K562 (cell line): ENCODE data around the gene SPI1. TPM values are rescaled to one million over a fixed set of nuclear protein-coding genes. Genes with fewer than 3 reads are reported as not detected.

Source experiments
- ATAC-seq: fragments of 200-7000 bp; cut with Tn5 transposase; 3 replicates; pipeline ENCODE4 v1.9.1; 2020; ENCODE audit warnings: moderate library complexity
- BruUV-seq: library from RNA; stranded (reverse); fragments of 400-500 nt; replicated peaks from 2 replicates; lab custom pipeline; 2021; lab: Mats Ljungman, UMichigan
- CTCF ChIA-PET: fragments of 300-600 bp; formaldehyde crosslinking; extraction: SDS; loops from one replicate; lab custom pipeline; 2021; ENCODE audit warnings: low intra/inter-chr PET ratio; lab: Yijun Ruan, JAX
- POLR2A ChIA-PET: fragments of 300-600, 350-650 bp; sonication (Branson Sonifier 250); formaldehyde crosslinking; extraction: SDS; loops from one replicate; lab custom pipeline; 2021; ENCODE audit warnings: antibody characterized with exemption, inconsistent platforms; lab: Yijun Ruan, JAX
- DNase-seq, 4 experiments: peaks; one replicate each; pipeline versions ENCODE4 v3.0.0 to v3.0.0-alpha.2; 2011 to 2018; ENCODE audit warnings: low spot score in 3 of 4, mixed read lengths in 3 of 4; ENCODE audit errors: extremely low read depth in 1 of 4
- FAIRE-seq: peaks from 2 replicates; lab custom pipeline; 2011; peaks lifted over from hg19 to GRCh38; lab: Jason Lieb, UNC
- H2AFZ ChIP-seq: 2 replicates; pipeline ENCODE4 v1.6.0; 2011; ENCODE audit warnings: low read depth, low read length, control low read depth, inconsistent platforms
- H3K27ac ChIP-seq: fragments of 200-600 bp; 3 replicates; pipeline ENCODE4 v1.8.0; 2011; ENCODE audit warnings: low read depth, mild to moderate bottlenecking, control low read depth, inconsistent platforms, low read length, moderate library complexity, mixed read lengths; ENCODE audit errors: extremely low read depth
- H3K27me3 ChIP-seq, 2 experiments: fragments of 300-600 bp in 1 of 2; 2 replicates in 1 of 2; 3 replicates in 1 of 2; pipeline versions ENCODE4 v1.6.0 to v1.8.0; 2011; ENCODE audit warnings: inconsistent platforms in 2 of 2, low read length in 2 of 2, mild to moderate bottlenecking in 1 of 2, mixed read lengths in 1 of 2, moderate library complexity in 1 of 2; ENCODE audit not compliant: control insufficient read depth in 2 of 2, insufficient read depth in 2 of 2
- H3K36me3 ChIP-seq: fragments of 300-600 bp; 3 replicates; pipeline ENCODE4 v1.8.0; 2011; ENCODE audit warnings: mild to moderate bottlenecking, low read length, inconsistent platforms; ENCODE audit not compliant: control insufficient read depth, insufficient read depth
- H3K4me1 ChIP-seq, 2 experiments: fragments of 200-600 bp in 1 of 2; replicated peaks in 1 of 2; 2 replicates in 1 of 2; 3 replicates in 1 of 2; pipeline versions ENCODE4 v1.5.1 to v1.8.0; 2011; ENCODE audit warnings: inconsistent platforms in 2 of 2, low read length in 2 of 2, mild to moderate bottlenecking in 1 of 2, mixed read lengths in 1 of 2, moderate library complexity in 1 of 2; ENCODE audit not compliant: control insufficient read depth in 2 of 2, insufficient read depth in 2 of 2
- H3K4me2 ChIP-seq: 2 replicates; pipeline ENCODE4 v1.6.1; 2011; ENCODE audit warnings: low read length, control low read depth, inconsistent platforms, mixed read lengths; ENCODE audit not compliant: insufficient read depth
- H3K4me3 ChIP-seq: fragments of 200-600 bp; sonication (generic), shearing (Covaris generic); 2 replicates; pipeline ENCODE4 v1.5.1; 2016; ENCODE audit warnings: control low read depth, inconsistent platforms
- H3K79me2 ChIP-seq: fragments of 200-600 bp; 3 replicates; pipeline ENCODE4 v1.8.0; 2011; ENCODE audit warnings: low read length, inconsistent platforms; ENCODE audit not compliant: control insufficient read depth, insufficient read depth
- H3K9ac ChIP-seq, 2 experiments: 2 replicates each; pipeline versions ENCODE4 v1.6.0 to v1.6.1; 2011; ENCODE audit warnings: low read depth in 2 of 2, low read length in 2 of 2, control low read depth in 1 of 2, inconsistent platforms in 1 of 2, mild to moderate bottlenecking in 1 of 2, mixed read lengths in 1 of 2; ENCODE audit not compliant: insufficient read depth in 1 of 2
- H3K9me1 ChIP-seq: one replicate; pipeline ENCODE4 v1.6.0; 2011; ENCODE audit warnings: inconsistent platforms, mild to moderate bottlenecking, low read length, moderate library complexity; ENCODE audit not compliant: control insufficient read depth, insufficient read depth
- H3K9me3 ChIP-seq: replicated peaks from 2 replicates; pipeline ENCODE4 v1.5.1; 2011; ENCODE audit warnings: low read depth, low read length, inconsistent platforms; ENCODE audit not compliant: control insufficient read depth, insufficient read depth
- H4K20me1 ChIP-seq: replicated peaks from 2 replicates; pipeline ENCODE4 v1.6.1; 2011; ENCODE audit warnings: low read length, inconsistent platforms, mixed read lengths; ENCODE audit not compliant: control insufficient read depth, insufficient read depth
- POLR2G ChIP-seq: fragments of 200-400 bp; formaldehyde crosslinking; IDR thresholded peaks from 2 replicates; pipeline ENCODE4 v1.6.1; 2017; ENCODE audit warnings: low read depth, mild to moderate bottlenecking, antibody characterized with exemption, low read length, moderate library complexity
- RBFOX2 ChIP-seq: fragments of 200-400 bp; formaldehyde crosslinking; IDR thresholded peaks from 2 replicates; pipeline ENCODE4 v1.6.1; 2017; ENCODE audit warnings: low read depth, mild to moderate bottlenecking, low read length, moderate library complexity
- ZNF449 ChIP-seq: fragments of 250-450 bp; sonication (Bioruptor Pico); IDR thresholded peaks from 2 replicates; pipeline ENCODE4 v1.8.0; 2022; ENCODE audit warnings: moderate library complexity, mild to moderate bottlenecking, inconsistent platforms
- WGBS: fragments of 100-300 bp; shearing (Covaris generic); methylation state at CpG from one replicate; pipeline ENCODE4 v1.1.6; 2016; ENCODE audit warnings: low coverage, mixed read lengths; ENCODE audit not compliant: insufficient coverage; ENCODE audit errors: missing lambda C conversion rate; 5-methylcytosine and 5-hydroxymethylcytosine counted together
- in situ Hi-C: fragments of 300-500 bp; cut with MboI; formaldehyde crosslinking; loops from 4 replicates; pipeline ENCODE4 v1.15.0; 2018; ENCODE audit warnings: inconsistent platforms, mixed read lengths
- intact Hi-C: fragments of 100-400 bp; cut with micrococcal nuclease; formaldehyde crosslinking; loops from 2 replicates; pipeline ENCODE4 v1.14.2; 2022
- polyA plus RNA-seq, 8 experiments: library from polyadenylated mRNA; depleted of rRNA in 4 of 8; stranded (reverse) in 5 of 8; unstranded in 3 of 8; fragments of >200 nt; fragmentation: Nextera tagmentation in 2 of 8; fragmentation: Illumina TruSeq in 1 of 8; extraction: Ambion mirVana in 2 of 8; extraction: Trizol in 1 of 8; gene quantifications; 2 replicates each; pipeline versions ENCODE4 v1.2.1 to v1.2.3, GENCODE V29; 2011 to 2014; ENCODE audit warnings: inconsistent platforms in 1 of 8, missing spikeins in 1 of 8
- total RNA-seq, 7 experiments: library from RNA; depleted of rRNA in 6 of 7; stranded (reverse); fragments of >200 nt in 6 of 7; fragmentation: Illumina TruSeq in 2 of 7; extraction: Trizol in 2 of 7; gene quantifications; 2 replicates each; pipeline versions ENCODE4 v1.2.1 to v1.2.3, GENCODE V29; 2011 to 2021; ENCODE audit warnings: low replicate concordance in 1 of 7

The SPI1 gene
- total and polyA plus RNA-seq, 9 of the 15 experiments (the other 6 are each of a cell fraction or from before 2014, with no cell fraction given), result 0.10 to 33.7 (median 10.3) TPM

- ATAC-seq, result no peak
- H3K4me3 ChIP-seq, result peak overlapping the region; percentile 62; the same call in 1 of the 2 replicates
- no peak for DNase-seq
- H3K9me3 ChIP-seq, result no peaks in the 10 kb centered on the region
- in situ Hi-C loops, result loop anchor here (5.0 kb wide), 1 partner anchor 37 kb away; no protein-coding TSS in a partner anchor
- peaks cover 6% of the 10 kb centered on the region for H3K9me1 ChIP-seq
- H4K20me1 ChIP-seq, result no peaks in the 10 kb centered on the region
- no peak for FAIRE-seq
- WGBS, result 85% methylated on average over 23 of the region's 31 CpGs
- intact Hi-C loops, result loop anchor here (2.0 to 10.0 kb wide), 2 partner anchors 55 to 233 kb away; partner anchors contain the start of genes ARFGAP2 and MYBPC3
- peak; percentile 31; the same call in 1 of the 2 replicates for TF ChIP-seq RBFOX2
- TF ChIP-seq POLR2G, result 0 out of 2 replicates have a peak, but pooled peaks have one; percentile 19
- TF ChIP-seq ZNF449 (CRISPR knock-in tag), result no peak
- H3K9ac ChIP-seq, result peak overlapping the region; percentile 71 to 91; a peak in 3 of 4 replicates
- peak overlapping the region; percentile 92 for H3K4me2 ChIP-seq
- no peak overlapping the region for H3K27ac ChIP-seq
- no peaks in the 10 kb centered on the region for H3K27me3 ChIP-seq
- POLR2A ChIA-PET, result interaction anchor here (0.6 to 3.3 kb wide), 5 partner anchors 9 to 411 kb away, joined by 3 to 16 read pairs (median 3); partner anchors contain the start of gene ACP2
- no TSS peak for BruUV-seq
- peaks cover 7% of the 10 kb centered on the region; the same call in 2 of the 3 replicates for H3K79me2 ChIP-seq
- peaks cover 17 to 60% of the 10 kb centered on the region in 2 experiments for H3K4me1 ChIP-seq
- H3K36me3 ChIP-seq, result no peaks in the 10 kb centered on the region
- H2AFZ ChIP-seq, result no peak overlapping the region
- CTCF ChIA-PET, result no interaction called here
Measured at GRCh38 chr11:47409440-47410369, 31.4 kb upstream of the SPI1 start.
